Neural crest cell (in vitro differentiated cells): ENCODE data around the gene VPS18. TPM values are rescaled to one million over a fixed set of nuclear protein-coding genes. Genes with fewer than 3 reads are reported as not detected.

Source experiments
- DNase-seq: peaks from one replicate; pipeline ENCODE4 v3.0.0; 2021; ENCODE audit warnings: low read depth, mixed read lengths, low spot score
- H3K27ac Mint-ChIP-seq: one replicate; pipeline ENCODE4 v1.8.0; 2021; ENCODE audit warnings: mild to moderate bottlenecking, mixed read lengths; ENCODE audit not compliant: unreplicated experiment
- H3K27me3 Mint-ChIP-seq: 2 replicates; pipeline ENCODE4 v1.8.0; 2021; ENCODE audit warnings: low read depth, mild to moderate bottlenecking, mixed read lengths
- H3K36me3 Mint-ChIP-seq: 2 replicates; pipeline ENCODE4 v1.8.0; 2021; ENCODE audit warnings: low read depth, mild to moderate bottlenecking, mixed read lengths
- H3K4me1 Mint-ChIP-seq: 2 replicates; pipeline ENCODE4 v1.8.0; 2021; ENCODE audit warnings: mixed read lengths
- H3K4me3 Mint-ChIP-seq: one replicate; pipeline ENCODE4 v1.8.0; 2021; ENCODE audit warnings: mild to moderate bottlenecking, mixed read lengths
- H3K9me3 Mint-ChIP-seq: 2 replicates; pipeline ENCODE4 v1.8.0; 2021; ENCODE audit warnings: mixed read lengths
- total RNA-seq: library from RNA; stranded (reverse); gene quantifications from 2 replicates; pipeline ENCODE4 v1.2.1, GENCODE V29; 2021
- TF ChIP-seq, protein P1 (sequence below): fragments of 200-600 bp; sonication (generic); conservative IDR thresholded peaks from 2 replicates; pipeline ENCODE4 v1.5.0; 2021; ENCODE audit warnings: antibody characterized with exemption, mild to moderate bottlenecking

VPS18 gene
- total RNA-seq, 1 donor from 2014 or later: 28.2 TPM

DNA sequence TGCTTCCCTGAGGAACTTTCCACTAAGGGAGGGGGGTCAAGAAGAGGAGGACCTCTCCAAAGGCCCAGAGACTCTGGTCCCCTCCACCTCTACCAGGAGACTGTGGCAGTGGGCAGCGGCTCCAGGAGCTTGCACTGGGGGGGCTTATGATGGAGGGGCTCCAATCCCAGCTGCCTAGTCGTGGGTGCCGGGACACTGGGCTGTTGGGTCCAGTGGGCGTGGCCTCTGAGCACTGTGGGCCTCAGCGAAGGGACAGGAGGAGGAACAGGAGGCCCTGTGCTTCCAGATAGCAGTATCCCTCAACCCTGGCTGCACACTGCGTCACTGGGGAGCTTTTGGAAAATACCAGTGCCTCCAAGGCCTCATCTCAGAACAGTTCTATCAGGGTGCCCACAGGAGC, 21.4 kb downstream of the VPS18 start:
- H3K4me3 Mint-ChIP-seq: no peak overlapping the region
- H3K4me1 Mint-ChIP-seq: peaks cover 29% of the 10 kb centered on the region
- TF ChIP-seq, protein P1, sequence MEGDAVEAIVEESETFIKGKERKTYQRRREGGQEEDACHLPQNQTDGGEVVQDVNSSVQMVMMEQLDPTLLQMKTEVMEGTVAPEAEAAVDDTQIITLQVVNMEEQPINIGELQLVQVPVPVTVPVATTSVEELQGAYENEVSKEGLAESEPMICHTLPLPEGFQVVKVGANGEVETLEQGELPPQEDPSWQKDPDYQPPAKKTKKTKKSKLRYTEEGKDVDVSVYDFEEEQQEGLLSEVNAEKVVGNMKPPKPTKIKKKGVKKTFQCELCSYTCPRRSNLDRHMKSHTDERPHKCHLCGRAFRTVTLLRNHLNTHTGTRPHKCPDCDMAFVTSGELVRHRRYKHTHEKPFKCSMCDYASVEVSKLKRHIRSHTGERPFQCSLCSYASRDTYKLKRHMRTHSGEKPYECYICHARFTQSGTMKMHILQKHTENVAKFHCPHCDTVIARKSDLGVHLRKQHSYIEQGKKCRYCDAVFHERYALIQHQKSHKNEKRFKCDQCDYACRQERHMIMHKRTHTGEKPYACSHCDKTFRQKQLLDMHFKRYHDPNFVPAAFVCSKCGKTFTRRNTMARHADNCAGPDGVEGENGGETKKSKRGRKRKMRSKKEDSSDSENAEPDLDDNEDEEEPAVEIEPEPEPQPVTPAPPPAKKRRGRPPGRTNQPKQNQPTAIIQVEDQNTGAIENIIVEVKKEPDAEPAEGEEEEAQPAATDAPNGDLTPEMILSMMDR: no peak
- H3K27me3 Mint-ChIP-seq: peaks cover 8% of the 10 kb centered on the region
- DNase-seq: no peak
- no peak overlapping the region for H3K27ac Mint-ChIP-seq
- no peaks in the 10 kb centered on the region for H3K36me3 Mint-ChIP-seq
- H3K9me3 Mint-ChIP-seq: no peaks in the 10 kb centered on the region

DNA sequence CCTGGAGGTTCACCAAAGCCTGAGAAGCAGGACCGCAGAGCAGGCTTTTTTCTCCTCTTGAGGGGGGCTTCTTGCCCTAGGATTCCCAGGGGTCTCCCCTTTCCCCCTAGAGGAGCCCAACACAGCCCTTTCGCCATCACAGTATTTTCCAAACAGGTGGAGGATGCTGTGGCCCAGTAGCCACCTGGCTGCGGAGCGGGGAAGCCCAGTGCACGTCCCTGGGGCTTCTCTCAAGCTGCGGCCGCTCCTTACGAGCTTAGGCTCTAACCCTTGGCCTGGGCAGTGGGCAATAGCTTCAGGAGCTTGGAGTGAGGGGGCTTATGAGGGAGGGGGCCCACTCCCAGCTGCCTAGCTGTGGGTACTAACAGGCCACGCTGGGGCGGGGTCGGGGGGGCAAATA, 23.3 kb downstream of the VPS18 start:
- TF ChIP-seq, protein P1: no peak
- no peak overlapping the region for H3K27ac Mint-ChIP-seq
- H3K27me3 Mint-ChIP-seq: peaks cover 22% of the 10 kb centered on the region
- H3K4me1 Mint-ChIP-seq: peaks cover 17% of the 10 kb centered on the region
- H3K9me3 Mint-ChIP-seq: no peaks in the 10 kb centered on the region
- no peaks in the 10 kb centered on the region for H3K36me3 Mint-ChIP-seq
- H3K4me3 Mint-ChIP-seq: no peak overlapping the region
- DNase-seq: no peak

DNA sequence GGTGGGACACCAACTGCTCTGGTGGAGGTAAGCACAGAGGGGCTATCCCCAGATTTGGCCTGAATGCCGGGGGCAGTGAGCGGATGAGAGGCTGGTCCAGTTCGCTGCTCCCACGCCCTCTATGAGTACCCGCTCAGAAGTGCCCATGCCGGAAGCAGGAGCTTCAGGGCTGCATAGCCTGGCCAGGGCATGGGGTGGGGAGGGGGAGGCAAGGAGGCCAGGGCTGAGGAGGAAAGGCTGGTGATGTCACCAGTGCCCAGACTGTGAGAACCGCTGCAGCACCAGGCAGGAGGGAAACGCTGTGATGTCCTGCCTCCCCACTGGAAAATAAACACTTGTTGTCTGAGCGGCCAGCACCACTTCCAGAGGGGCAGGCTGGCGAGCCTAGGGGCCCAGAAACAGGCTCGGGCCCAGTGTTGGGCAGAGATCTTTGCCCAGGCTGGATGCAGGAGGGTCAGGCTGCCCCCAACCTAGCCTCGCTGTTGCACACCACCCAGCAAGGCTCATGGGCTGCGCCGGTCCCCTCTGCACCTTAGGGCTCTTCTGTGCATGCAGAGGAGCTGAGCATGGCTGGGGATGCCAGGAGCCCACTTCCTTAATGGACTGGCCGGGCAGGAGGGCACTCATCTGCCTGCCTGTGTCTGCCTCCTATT, 24.0 kb downstream of the VPS18 start:
- no peak overlapping the region for H3K27ac Mint-ChIP-seq
- H3K9me3 Mint-ChIP-seq: no peaks in the 10 kb centered on the region
- no peak overlapping the region for H3K4me3 Mint-ChIP-seq
- no peak for DNase-seq
- H3K27me3 Mint-ChIP-seq: peaks cover 29% of the 10 kb centered on the region
- H3K36me3 Mint-ChIP-seq: no peaks in the 10 kb centered on the region
- TF ChIP-seq, protein P1: no peak
- peaks cover 17% of the 10 kb centered on the region for H3K4me1 Mint-ChIP-seq

DNA sequence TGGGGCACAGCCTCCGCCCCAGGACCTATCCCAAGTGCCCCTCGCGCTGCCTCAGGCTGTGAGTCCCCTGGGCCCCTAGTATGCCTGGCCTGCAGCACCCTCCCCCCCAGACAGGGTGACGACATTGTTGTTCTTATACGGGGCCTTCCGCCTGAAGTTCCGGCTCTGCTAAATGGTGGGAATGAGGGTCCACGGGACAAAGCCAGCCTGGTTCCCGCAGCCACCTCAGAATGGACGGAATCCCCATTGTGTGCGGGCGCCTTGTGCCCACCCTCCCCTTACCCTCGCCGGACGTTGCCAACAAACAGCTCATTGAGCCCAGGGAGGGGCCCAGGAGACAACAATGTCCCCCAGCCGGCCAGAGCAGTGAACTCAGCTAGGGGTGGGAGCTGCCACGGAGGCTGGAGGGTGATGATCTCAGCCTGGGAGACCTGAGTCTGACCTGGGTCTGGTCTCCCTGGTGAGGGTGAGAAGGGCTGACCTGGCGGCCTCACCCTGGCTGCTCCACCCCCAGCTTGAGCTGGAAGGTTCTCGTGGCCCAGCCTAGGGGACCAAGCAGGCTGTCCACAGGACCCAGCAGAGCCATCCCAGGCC, 24.6 kb downstream of the VPS18 start:
- Mint-ChIP-seq H3K27ac (no peak overlapping the region), H3K9me3 (no peaks in the 10 kb centered on the region), H3K4me3 (no peak overlapping the region), H3K27me3 (peaks cover 35% of the 10 kb centered on the region), H3K36me3 (no peaks in the 10 kb centered on the region), H3K4me1 (peaks cover 14% of the 10 kb centered on the region)
- DNase-seq: no peak
- TF ChIP-seq, protein P1: no peak

GRCh38 chr15:40921949-40922607, 27.8 kb downstream of the VPS18 start:
- no peak for DNase-seq
- Mint-ChIP-seq H3K9me3 (no peaks in the 10 kb centered on the region), H3K27me3 (peaks cover 67% of the 10 kb centered on the region), H3K4me1 (peaks cover 17% of the 10 kb centered on the region), H3K36me3 (no peaks in the 10 kb centered on the region), H3K4me3 (no peak overlapping the region), H3K27ac (no peak overlapping the region)
- TF ChIP-seq, protein P1: no peak
